ENCODE results near the gene SP4.

DNA sequence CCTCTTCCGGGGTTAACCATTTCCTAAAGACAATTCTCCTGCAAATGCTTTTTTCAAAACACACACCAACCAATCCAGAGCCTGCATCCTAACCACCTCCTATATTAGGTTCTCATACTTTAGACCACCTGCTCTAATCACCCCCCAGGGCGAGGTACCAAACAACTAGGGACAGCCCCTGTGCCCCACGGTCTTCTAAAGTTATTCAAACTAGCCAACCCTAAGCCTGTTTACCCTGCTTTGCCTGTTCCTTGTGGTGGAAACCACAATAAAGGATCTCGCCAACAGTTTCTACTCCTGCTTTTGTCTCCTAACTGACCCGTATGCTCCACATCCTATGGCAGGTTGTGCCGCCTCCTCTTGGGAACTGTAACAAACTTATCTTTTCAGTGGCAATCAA, 21.1 kb downstream of the SP4 start:
- TF ChIP-seq, protein P1, sequence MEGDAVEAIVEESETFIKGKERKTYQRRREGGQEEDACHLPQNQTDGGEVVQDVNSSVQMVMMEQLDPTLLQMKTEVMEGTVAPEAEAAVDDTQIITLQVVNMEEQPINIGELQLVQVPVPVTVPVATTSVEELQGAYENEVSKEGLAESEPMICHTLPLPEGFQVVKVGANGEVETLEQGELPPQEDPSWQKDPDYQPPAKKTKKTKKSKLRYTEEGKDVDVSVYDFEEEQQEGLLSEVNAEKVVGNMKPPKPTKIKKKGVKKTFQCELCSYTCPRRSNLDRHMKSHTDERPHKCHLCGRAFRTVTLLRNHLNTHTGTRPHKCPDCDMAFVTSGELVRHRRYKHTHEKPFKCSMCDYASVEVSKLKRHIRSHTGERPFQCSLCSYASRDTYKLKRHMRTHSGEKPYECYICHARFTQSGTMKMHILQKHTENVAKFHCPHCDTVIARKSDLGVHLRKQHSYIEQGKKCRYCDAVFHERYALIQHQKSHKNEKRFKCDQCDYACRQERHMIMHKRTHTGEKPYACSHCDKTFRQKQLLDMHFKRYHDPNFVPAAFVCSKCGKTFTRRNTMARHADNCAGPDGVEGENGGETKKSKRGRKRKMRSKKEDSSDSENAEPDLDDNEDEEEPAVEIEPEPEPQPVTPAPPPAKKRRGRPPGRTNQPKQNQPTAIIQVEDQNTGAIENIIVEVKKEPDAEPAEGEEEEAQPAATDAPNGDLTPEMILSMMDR (conservative IDR thresholded peaks at IDR 0.05; ENCODE audit: low read depth, low read length) = no peak
- TF ChIP-seq EZH2 (IDR thresholded peaks at IDR 0.05; ENCODE audit: borderline replicate concordance, low read depth, low read length, poor library complexity, severe bottlenecking) = no peak
